Erythroblast (primary cell): Measurements from ENCODE around the gene LHX2.
A peak's percentile ranks its signal among the peaks of the same experiment; 100 is the strongest.
"Not testable (repeated sequence)": the region's sequence is repeated elsewhere in the genome, so short reads cannot be mapped to it uniquely, and the experiment has no call there.

Experiments
- DNase-seq, 2 experiments: peaks; one replicate each; lab custom pipeline; 2025; lab: John Stamatoyannopoulos, UW
- GATA1 ChIP-seq: IDR thresholded peaks from 2 replicates; pipeline ENCODE4 v1.6.1; 2011; ENCODE audit warnings: low read depth, mild to moderate bottlenecking, control low read depth, low read length, moderate library complexity
- POLR2A ChIP-seq: IDR thresholded peaks from 2 replicates; pipeline ENCODE4 v1.6.1; 2011; ENCODE audit warnings: mild to moderate bottlenecking, low read length

The LHX2 gene

GRCh38 chr9:124011460-124012301 is at the start of gene LHX2:
TSS of gene LHX2 (plus strand) at chr9:124011768. CDS start at chr9:124012349, 581 bp downstream.
- DNase-seq, result peak; percentile 42 to 64
- TF ChIP-seq GATA1, result no peak
- TF ChIP-seq POLR2A, result no peak

- TF ChIP-seq POLR2A, result no peak
- TF ChIP-seq GATA1, result no peak
- no peak for DNase-seq
Observed at GRCh38 chr9:123964761-123965160, 46.8 kb upstream of the LHX2 start.

- no peak for DNase-seq
- TF ChIP-seq GATA1 (no peak), POLR2A (no peak)
Observed at GRCh38 chr9:123965801-123966686, 45.5 kb upstream of the LHX2 start.

- no peak for TF ChIP-seq POLR2A
- no peak for TF ChIP-seq GATA1
- DNase-seq, result no peak
Observed at GRCh38 chr9:123967323-123967722, 44.2 kb upstream of the LHX2 start.

- DNase-seq, result no peak
Observed at GRCh38 chr9:123972618-123973017, 39.0 kb upstream of the LHX2 start.

GRCh38 chr9:123973590-123974223 is 37.9 kb upstream of the LHX2 start:
- DNase-seq, result no peak
- TF ChIP-seq GATA1 (no peak), POLR2A (no peak)

More at GRCh38 chr9:123972618-123973017, 39.0 kb upstream of the LHX2 start:
- TF ChIP-seq POLR2A (no peak), GATA1 (no peak)

- no peak for TF ChIP-seq POLR2A
- TF ChIP-seq GATA1, result no peak
- no peak for DNase-seq
Observed at GRCh38 chr9:123974471-123974870, 37.1 kb upstream of the LHX2 start.

GRCh38 chr9:123975871-123976270 is 35.7 kb upstream of the LHX2 start:
- DNase-seq, result no peak
- TF ChIP-seq GATA1 (no peak), POLR2A (no peak)

GRCh38 chr9:123976579-123976978 is 35.0 kb upstream of the LHX2 start:
- DNase-seq, result not testable (repeated sequence)

GRCh38 chr9:123978981-123979380 is 32.6 kb upstream of the LHX2 start:
- DNase-seq, result no peak
- TF ChIP-seq GATA1 (no peak), POLR2A (no peak)

GRCh38 chr9:123982535-123982934 is 29.0 kb upstream of the LHX2 start:
- no peak for TF ChIP-seq POLR2A
- TF ChIP-seq GATA1, result no peak
- no peak for DNase-seq

- TF ChIP-seq POLR2A (no peak), GATA1 (no peak)
- no peak for DNase-seq
Observed at GRCh38 chr9:123983047-123983446, 28.5 kb upstream of the LHX2 start.

GRCh38 chr9:123984802-123985201 is 26.8 kb upstream of the LHX2 start:
- TF ChIP-seq GATA1 (no peak), POLR2A (no peak)
- DNase-seq, result no peak

- TF ChIP-seq GATA1 (no peak), POLR2A (no peak)
- DNase-seq, result no peak
Observed at GRCh38 chr9:123985869-123986268, 25.7 kb upstream of the LHX2 start.
